ENCODE results near the gene EME2.
"Not testable (repeated sequence)": the region's sequence is repeated elsewhere in the genome, so short reads cannot be mapped to it uniquely, and the experiment has no call there.

Gene EME2

GRCh38 chr16:1793578-1794220 is 21.1 kb downstream of the EME2 start, which contains the start of gene IGFALS:
Gene IGFALS, minus strand, starts transcription at chr16:1793705. Its CDS starts 53 bp downstream, at chr16:1793652.
- DNase-seq (ENCODE audit: low read depth, low spot score), result no peak
- no peak within 1 kb of the TSS for H3K4me3 ChIP-seq (ENCODE audit: low read depth, low read length)
- ChIA-PET CTCF (interaction anchor here (0.8 to 1.8 kb wide), 2 partner anchors 10 to 31 kb away, joined by 3 to 9 read pairs; partner anchors contain the start of genes NUBP2 and SPSB3), POLR2A (no interaction called here)
- TF ChIP-seq, protein P1, sequence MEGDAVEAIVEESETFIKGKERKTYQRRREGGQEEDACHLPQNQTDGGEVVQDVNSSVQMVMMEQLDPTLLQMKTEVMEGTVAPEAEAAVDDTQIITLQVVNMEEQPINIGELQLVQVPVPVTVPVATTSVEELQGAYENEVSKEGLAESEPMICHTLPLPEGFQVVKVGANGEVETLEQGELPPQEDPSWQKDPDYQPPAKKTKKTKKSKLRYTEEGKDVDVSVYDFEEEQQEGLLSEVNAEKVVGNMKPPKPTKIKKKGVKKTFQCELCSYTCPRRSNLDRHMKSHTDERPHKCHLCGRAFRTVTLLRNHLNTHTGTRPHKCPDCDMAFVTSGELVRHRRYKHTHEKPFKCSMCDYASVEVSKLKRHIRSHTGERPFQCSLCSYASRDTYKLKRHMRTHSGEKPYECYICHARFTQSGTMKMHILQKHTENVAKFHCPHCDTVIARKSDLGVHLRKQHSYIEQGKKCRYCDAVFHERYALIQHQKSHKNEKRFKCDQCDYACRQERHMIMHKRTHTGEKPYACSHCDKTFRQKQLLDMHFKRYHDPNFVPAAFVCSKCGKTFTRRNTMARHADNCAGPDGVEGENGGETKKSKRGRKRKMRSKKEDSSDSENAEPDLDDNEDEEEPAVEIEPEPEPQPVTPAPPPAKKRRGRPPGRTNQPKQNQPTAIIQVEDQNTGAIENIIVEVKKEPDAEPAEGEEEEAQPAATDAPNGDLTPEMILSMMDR (IDR thresholded peaks at IDR 0.05; ENCODE audit: insufficient read depth, low read length, missing control alignments), result no peak

DNA sequence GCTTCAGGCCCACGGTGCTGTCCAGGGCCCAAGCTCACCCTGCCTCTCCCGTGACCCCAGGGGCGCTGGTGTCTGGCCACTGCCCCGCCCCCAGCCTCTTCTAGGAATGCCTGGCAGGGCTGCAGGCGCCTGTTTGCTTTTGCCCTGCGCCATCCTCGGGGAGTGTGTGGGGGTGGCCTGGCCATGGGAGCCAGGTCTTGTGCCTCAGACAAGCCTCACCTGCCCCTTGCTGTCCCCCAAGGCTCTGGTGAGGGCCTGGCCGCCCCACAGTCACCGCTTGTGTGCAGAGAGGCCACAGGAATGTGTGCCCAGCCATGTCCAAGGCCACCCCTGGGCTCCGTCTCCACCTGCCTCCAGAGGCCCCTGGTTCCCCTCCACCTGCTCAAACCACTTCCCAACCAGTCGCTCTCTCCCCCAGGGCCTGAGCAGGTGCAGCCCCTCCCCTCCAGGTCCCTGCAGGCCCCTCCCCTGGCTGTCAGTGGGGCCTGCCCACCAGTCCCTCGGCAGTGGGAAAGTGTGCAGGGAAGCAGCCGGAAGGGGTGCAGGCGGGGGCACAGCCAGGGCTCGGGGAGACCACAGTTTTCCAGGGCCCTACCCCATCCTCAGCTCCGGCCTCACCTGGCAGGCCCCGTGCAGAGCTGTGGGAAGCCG is 21.7 kb downstream of the EME2 start:
- POLR2A ChIA-PET, result no interaction called here
- TF ChIP-seq, protein P1 (IDR thresholded peaks at IDR 0.05; ENCODE audit: insufficient read depth, low read length, missing control alignments), result no peak
- DNase-seq (ENCODE audit: low read depth, low spot score), result no peak
- CTCF ChIA-PET, result no interaction called here
- H3K4me3 ChIP-seq (ENCODE audit: low read depth, low read length), result no peak overlapping the region

DNA sequence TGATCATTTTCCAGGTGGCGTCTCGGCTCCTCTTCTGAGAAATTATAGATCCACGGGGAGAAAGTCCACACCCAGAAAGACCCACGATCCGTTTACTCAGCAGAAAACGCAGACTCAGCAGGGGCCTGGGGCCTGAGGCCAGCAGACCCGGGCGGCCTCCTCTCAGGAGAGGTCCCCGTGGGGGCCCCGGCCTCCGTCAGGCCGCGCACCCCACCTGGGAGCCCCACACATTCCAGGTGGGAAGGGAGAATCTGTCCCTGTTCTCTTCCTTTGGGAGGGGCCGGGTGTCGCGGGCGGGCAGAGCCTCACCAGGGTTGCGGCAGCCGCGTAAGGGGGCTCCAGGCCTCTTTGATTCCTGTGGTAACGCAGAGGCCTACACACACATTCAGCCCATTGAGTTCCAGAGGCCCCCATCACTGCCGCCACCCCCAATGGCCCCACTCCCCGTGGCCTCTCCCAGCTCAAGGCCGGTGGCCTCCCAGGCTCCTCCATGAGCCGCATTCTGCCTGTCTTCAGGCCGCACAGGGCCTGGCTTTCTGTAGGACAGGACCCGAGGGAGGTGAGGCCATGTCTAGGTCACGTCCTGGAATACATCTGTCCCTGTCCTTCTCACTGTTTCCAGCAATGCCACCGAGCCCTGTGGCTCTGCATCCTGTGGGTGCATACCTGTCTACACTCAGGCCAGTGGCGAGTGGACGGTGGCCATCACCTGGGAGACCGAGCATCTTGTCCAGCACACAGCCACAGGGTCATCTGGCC is 22.5 kb downstream of the EME2 start:
- CTCF ChIA-PET, result no interaction called here
- H3K4me3 ChIP-seq (ENCODE audit: low read depth, low read length), result no peak overlapping the region
- POLR2A ChIA-PET, result no interaction called here
- TF ChIP-seq, protein P1 (IDR thresholded peaks at IDR 0.05; ENCODE audit: insufficient read depth, low read length, missing control alignments), result no peak
- DNase-seq (ENCODE audit: low read depth, low spot score), result no peak

GRCh38 chr16:1799263-1799662 is 26.7 kb downstream of the EME2 start:
- H3K4me3 ChIP-seq (ENCODE audit: low read depth, low read length); CTCF ChIA-PET; POLR2A ChIA-PET; DNase-seq (ENCODE audit: low read depth, low spot score): not testable (repeated sequence)

- H3K4me3 ChIP-seq (ENCODE audit: low read depth, low read length), result no peak overlapping the region
- TF ChIP-seq, protein P1 (IDR thresholded peaks at IDR 0.05; ENCODE audit: insufficient read depth, low read length, missing control alignments), result no peak
- CTCF ChIA-PET, result interaction anchor here (0.7 kb wide), 1 partner anchor 10 kb away, joined by 3 read pairs; no protein-coding TSS in a partner anchor
- POLR2A ChIA-PET, result interaction anchor here (0.7 kb wide), 1 partner anchor 581 kb away, joined by 3 read pairs; no protein-coding TSS in a partner anchor
- DNase-seq (ENCODE audit: low read depth, low spot score), result no peak
Measured at GRCh38 chr16:1800701-1801100, 28.1 kb downstream of the EME2 start.

- ChIA-PET CTCF (no interaction called here), POLR2A (no interaction called here)
- H3K4me3 ChIP-seq (ENCODE audit: low read depth, low read length), result no peak overlapping the region
- TF ChIP-seq, protein P1 (IDR thresholded peaks at IDR 0.05; ENCODE audit: insufficient read depth, low read length, missing control alignments), result no peak
- DNase-seq (ENCODE audit: low read depth, low spot score), result no peak
Measured at GRCh38 chr16:1807626-1808025, 35.0 kb downstream of the EME2 start.

Data from AG04449 (cell line).